HG03520 (cell line): ENCODE measurements around the gene ENTPD7.
"Not testable (repeated sequence)": the region's sequence is repeated elsewhere in the genome, so short reads cannot be mapped to it uniquely, and the experiment has no call there.

Source experiments
- ATAC-seq: cut with Tn5 transposase; IDR thresholded peaks from one replicate; pipeline ENCODE4 v1.9.1; 2021; ENCODE audit warnings: mild to moderate bottlenecking, moderate library complexity; ENCODE audit not compliant: unreplicated experiment

Gene ENTPD7

DNA sequence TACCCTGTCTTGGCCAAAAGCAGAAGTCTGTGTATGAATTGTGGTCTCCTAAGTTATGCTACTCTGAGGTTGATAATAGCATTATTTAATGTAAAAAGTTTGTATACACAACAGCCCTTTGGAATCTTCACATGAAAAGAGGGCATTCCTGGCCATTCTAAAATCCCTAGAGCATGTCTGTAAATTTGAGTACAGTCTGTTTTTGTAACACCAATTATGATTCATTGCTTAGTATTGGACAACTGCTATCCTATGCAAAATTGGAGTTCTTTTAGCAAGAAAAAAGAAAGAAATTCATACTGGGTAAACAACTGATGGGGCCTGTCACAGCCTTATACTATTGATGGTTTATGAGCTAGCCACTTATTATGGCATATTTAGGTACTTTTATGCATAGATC is 82.9 kb downstream of the ENTPD7 start:
- no peak for ATAC-seq

DNA sequence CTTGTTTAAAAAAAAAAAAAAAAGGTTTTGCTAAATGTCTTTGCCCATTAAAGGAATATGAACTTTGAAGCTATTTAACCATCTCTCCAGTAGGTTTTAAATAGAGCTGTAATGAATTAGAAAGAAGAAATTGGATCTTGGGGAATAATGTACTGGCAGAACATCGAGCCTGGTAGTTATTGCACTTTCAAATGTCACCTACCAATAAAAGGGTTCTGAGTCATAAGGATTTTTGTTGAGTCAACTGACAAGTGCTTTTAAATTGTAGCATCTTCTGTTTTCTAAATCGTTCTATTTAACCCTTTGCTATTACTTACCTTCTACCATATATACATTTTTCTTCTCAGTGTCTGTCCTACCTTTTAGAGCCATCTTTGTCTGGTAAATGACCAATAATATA is 83.4 kb downstream of the ENTPD7 start:
- ATAC-seq = no peak

DNA sequence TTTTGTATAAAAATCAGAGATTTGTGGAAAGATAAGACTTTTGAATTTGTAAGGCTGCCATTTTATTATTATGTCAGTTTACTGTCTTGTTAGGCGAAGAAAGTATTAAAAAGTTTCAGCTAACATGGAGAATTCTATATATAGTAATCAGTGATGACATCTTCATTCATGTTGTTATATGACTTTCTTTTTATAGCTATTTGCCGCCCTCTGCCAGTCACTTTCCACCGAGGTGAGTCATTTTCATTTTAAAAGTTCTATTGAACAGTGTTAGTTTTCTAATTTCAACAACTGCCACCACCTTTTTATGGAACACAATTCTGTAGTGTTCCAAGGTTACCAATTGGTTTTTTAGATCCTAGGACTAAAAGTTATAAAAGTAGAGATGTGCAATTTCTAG is 84.5 kb downstream of the ENTPD7 start:
- ATAC-seq = no peak

DNA sequence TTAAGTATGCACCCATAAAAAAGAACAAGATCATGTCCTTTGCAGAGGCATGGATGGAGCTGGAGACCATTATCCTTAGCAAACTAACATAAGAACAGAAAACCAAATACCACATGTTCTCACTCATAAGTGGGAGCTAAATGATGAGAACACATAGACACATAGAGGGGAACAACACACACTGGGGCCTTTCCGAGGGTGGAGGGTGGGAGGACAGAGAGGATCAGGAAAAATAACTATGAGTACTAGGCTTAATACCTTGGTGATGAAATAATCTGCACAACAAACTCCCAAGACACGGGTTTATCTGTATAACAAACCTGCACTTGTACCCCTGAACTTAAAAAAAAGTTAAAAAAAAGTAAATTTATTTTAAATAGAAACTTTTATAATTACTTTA is 86.9 kb downstream of the ENTPD7 start:
- not testable (repeated sequence) for ATAC-seq

DNA sequence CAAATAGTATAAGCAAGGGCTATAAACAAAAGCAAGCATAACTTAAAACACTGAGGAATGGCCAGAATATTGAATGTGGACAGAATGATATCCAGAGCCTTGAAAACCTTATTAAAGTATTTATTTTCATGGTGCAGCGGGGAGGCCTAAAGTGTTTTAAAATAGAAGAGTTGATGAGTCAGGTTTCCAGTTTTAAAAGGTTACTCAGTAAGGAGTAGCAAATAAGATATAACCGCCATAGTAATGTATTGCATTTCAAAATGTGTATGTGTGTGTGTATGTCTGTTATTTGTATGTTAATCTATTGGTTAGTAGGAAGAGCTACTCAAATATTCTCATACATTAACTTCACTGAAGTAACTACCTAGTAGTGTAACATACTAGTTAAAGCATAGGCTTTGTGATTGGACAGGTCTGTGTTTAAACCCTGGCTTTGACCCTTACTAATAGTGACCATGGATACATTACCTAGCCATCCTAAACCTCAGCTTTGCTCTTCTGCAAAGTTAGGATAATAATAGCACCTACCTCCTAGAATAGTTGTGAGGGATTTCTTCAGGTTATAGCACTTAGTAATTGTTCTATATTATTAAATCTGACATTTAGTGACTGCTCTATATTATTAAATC is 89.6 kb downstream of the ENTPD7 start:
- ATAC-seq = no peak

DNA sequence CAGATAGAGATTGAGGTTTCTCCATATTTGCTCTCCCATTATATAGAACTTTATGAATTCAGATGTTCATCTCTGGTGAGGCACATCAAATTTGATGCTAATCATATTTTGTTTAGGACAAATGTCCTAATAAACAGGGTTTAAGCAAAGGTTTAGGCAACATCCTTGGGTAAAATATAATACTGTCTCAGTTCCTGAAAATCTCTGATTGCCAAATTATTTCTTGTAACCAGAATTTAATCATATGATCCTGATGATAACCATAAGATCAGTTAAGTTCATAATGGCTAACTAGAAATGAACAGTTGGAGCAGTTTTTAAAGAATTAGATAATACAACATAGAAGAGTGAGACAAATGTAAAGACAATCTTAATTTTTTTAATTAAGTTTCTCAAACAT is 91.3 kb downstream of the ENTPD7 start:
- no peak for ATAC-seq

DNA sequence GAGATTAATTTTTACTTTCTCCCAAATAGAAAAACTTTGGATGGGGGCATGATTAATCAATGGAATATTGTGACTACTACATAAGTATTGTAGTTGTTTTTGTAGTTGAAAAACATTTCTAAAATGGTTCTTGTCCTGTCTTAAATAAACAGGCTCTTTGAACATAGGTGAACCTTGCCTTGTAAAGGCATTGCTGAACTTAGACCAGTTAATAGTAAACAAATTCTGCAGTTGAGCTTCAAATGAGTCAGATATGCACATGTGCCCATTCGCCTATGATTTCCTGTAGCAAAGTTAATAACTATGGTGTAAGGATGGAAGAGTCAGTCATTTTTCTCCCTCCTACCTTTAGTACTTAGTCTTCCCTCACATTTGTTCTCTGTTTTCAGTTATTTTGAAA is 95.4 kb downstream of the ENTPD7 start:
- no peak for ATAC-seq
